ENCODE results near the gene CACNA2D3.

GRCh38 chr3:54353946-54354345 is 231.6 kb downstream of the CACNA2D3 start:
- TF ChIP-seq CTCF (conservative IDR thresholded peaks at IDR 0.05; ENCODE audit: low read depth, low read length), result no peak
- TF ChIP-seq EZH2phosphoT487 (IDR thresholded peaks at IDR 0.05; ENCODE audit: borderline replicate concordance, low read length), result no peak
- no peak for TF ChIP-seq EZH2 (IDR thresholded peaks at IDR 0.05; ENCODE audit: low read length, unreplicated experiment)
